ENCODE measurements around the gene CHRNB1.

CHRNB1 gene

GRCh38 chr17:7483255-7484066 lies 38.6 kb downstream of the CHRNB1 start:
- peak; percentile 76 for DNase-seq (ENCODE audit: low read depth, low spot score)

- DNase-seq (ENCODE audit: low read depth, low spot score): peak; percentile 95
Observed at GRCh38 chr17:7484067-7484918, 39.4 kb downstream of the CHRNB1 start, which contains the start of gene POLR2A. Gene POLR2A (plus strand): TSS chr17:7484366.

GRCh38 chr17:7484919-7485377 lies 40.1 kb downstream of the CHRNB1 start:
- no peak for DNase-seq (ENCODE audit: low read depth, low spot score)

- no peak for DNase-seq (ENCODE audit: low read depth, low spot score)
Observed at GRCh38 chr17:7486181-7486580, 41.3 kb downstream of the CHRNB1 start.

GRCh38 chr17:7490144-7490543 lies 45.3 kb downstream of the CHRNB1 start:
- no peak for DNase-seq (ENCODE audit: low read depth, low spot score)

GRCh38 chr17:7491583-7491982 lies 46.7 kb downstream of the CHRNB1 start:
- DNase-seq (ENCODE audit: low read depth, low spot score): no peak

GRCh38 chr17:7493941-7494340 lies 49.1 kb downstream of the CHRNB1 start:
- no peak for DNase-seq (ENCODE audit: low read depth, low spot score)

GRCh38 chr17:7495906-7496434 lies 51.1 kb downstream of the CHRNB1 start:
- DNase-seq (ENCODE audit: low read depth, low spot score): no peak

DNA sequence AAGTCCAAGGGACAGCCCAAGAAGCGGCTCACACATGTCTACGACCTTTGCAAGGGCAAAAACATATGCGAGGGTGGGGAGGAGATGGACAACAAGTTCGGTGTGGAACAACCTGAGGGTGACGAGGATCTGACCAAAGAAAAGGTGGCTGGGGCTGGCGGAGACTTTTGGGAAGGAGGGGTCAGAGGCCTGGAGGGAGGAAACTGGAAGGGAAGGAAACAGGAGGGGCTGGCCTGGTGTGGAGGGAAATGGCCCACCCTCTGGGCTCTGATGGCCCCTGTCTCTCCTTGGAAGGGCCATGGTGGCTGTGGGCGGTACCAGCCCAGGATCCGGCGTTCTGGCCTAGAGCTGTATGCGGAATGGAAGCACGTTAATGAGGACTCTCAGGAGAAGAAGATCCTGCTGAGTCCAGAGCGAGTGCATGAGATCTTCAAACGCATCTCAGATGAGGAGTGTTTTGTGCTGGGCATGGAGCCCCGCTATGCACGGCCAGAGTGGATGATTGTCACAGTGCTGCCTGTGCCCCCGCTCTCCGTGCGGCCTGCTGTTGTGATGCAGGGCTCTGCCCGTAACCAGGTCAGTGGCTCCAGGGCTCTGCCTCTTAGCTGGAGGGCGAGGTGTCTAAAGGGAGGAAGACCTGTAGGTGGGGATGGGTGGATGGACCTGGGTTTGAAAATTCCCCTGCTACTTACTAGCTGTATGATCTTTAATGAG lies 51.8 kb downstream of the CHRNB1 start:
- DNase-seq (ENCODE audit: low read depth, low spot score): no peak

GRCh38 chr17:7497228-7497627 lies 52.4 kb downstream of the CHRNB1 start:
- DNase-seq (ENCODE audit: low read depth, low spot score): no peak

DNA sequence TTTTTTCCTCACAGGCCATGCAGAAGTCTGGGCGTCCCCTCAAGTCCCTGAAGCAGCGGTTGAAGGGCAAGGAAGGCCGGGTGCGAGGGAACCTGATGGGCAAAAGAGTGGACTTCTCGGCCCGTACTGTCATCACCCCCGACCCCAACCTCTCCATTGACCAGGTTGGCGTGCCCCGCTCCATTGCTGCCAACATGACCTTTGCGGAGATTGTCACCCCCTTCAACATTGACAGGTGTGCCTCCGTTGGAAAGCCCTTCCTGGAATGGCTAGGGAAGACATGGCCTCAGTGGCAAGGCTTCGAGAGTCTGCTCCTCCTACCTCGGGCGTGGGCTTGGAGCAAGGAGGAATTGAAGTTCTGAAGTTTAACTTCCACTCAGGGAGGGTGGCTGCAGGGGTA lies 52.8 kb downstream of the CHRNB1 start:
- no peak for DNase-seq (ENCODE audit: low read depth, low spot score)

GRCh38 chr17:7499161-7499560 lies 54.3 kb downstream of the CHRNB1 start:
- no peak for DNase-seq (ENCODE audit: low read depth, low spot score)

DNA sequence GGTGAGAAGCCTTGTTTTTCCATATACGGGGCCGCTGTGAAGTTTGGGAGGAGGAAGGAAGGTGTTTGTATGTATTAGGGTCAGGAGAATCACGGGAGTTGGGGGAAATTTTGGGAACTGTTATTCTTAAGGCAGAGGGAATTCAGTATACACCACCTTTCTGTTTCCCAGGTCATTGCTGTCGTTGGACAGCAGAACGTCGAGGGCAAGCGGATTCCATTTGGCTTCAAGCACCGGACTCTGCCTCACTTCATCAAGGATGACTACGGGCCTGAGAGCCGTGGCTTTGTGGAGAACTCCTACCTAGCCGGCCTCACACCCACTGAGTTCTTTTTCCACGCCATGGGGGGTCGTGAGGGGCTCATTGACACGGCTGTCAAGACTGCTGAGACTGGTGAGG lies 56.9 kb downstream of the CHRNB1 start:
- no peak for DNase-seq (ENCODE audit: low read depth, low spot score)

DNA sequence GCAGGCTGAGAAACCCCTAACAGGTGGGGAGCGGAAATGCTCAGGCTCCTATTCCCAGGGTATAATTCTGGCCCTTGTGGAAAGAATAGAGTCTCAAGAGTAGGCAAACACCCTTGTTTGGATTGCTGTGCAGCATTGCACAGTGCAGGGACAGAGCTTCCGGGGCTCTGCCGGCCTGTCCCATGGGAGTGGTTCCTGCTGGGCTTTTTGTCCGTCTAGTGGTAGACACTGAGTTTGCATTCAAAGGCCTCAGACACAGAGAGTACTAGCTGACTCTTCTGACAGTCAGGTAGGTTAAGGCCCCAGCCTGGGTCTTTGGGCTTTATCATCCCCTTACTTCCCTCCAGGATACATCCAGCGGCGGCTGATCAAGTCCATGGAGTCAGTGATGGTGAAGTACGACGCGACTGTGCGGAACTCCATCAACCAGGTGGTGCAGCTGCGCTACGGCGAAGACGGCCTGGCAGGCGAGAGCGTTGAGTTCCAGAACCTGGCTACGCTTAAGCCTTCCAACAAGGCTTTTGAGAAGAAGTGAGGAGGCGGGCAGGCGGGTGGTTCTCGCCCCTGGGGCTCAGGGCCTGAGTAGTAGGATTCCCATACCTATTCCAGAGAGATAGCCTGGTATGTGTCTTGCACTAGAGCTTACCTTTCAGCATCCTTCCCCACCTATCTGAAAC lies 57.4 kb downstream of the CHRNB1 start:
- no peak for DNase-seq (ENCODE audit: low read depth, low spot score)

GRCh38 chr17:7502987-7503386 lies 58.1 kb downstream of the CHRNB1 start:
- DNase-seq (ENCODE audit: low read depth, low spot score): no peak

GRCh38 chr17:7503521-7503920 lies 58.7 kb downstream of the CHRNB1 start:
- no peak for DNase-seq (ENCODE audit: low read depth, low spot score)

Data from smooth muscle cell of the brain vasculature (primary cell).